Thoracic aorta endothelial cell (primary cell): ENCODE results near the gene TP53. TPM values are rescaled to one million over a fixed set of nuclear protein-coding genes. Genes with fewer than 3 reads are reported as not detected.

Experiments used
- total RNA-seq: library from RNA; depleted of rRNA; stranded (reverse); fragments of >200 nt; gene quantifications from 2 replicates; pipeline ENCODE4 v1.2.3, GENCODE V29; 2012

The TP53 gene
- total RNA-seq, result 84.7 and 89.0 TPM in 2 replicates

DNA sequence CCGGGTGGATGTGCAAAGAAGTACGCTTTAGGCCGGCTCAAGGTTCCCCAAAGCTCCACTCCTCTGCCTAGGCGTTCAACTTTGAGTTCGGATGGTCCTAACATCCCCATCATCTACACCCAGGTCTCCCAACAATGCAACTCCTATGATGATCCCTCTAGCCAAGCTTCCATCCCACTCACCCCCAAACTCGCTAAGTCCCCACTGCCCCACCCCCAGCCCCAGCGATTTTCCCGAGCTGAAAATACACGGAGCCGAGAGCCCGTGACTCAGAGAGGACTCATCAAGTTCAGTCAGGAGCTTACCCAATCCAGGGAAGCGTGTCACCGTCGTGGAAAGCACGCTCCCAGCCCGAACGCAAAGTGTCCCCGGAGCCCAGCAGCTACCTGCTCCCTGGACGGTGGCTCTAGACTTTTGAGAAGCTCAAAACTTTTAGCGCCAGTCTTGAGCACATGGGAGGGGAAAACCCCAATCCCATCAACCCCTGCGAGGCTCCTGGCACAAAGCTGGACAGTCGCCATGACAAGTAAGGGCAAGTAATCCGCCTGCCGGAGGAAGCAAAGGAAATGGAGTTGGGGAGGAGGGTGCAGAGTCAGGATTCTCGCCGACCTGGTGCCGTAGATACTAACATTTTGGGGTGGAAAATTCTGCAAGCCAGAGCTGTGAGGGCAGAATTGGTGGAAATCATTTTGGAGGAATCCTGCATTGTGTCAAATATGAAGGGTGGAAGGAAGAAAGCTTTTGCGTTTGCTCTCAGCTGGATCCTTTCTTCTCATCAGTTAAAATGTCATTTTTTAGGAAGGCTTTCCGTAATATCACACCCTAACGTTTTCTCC lies at the start of gene TP53:
TP53 (minus strand) TSS at position 419 of the 836 bp plus-strand sequence. CDS start 10,896 bp downstream, outside the sequence.

GRCh38 chr17:7716901-7717755 lies 29.8 kb upstream of the TP53 start, which contains the start of gene DNAH2:
Gene DNAH2 (plus strand): TSS chr17:7717744. CDS start chr17:7719735, 1,991 bp downstream.

GRCh38 chr17:7704601-7705268 lies 17.4 kb upstream of the TP53 start, which contains the start of gene EFNB3:
Gene EFNB3 (plus strand): TSS chr17:7705202. CDS start chr17:7705599, 397 bp downstream.

DNA sequence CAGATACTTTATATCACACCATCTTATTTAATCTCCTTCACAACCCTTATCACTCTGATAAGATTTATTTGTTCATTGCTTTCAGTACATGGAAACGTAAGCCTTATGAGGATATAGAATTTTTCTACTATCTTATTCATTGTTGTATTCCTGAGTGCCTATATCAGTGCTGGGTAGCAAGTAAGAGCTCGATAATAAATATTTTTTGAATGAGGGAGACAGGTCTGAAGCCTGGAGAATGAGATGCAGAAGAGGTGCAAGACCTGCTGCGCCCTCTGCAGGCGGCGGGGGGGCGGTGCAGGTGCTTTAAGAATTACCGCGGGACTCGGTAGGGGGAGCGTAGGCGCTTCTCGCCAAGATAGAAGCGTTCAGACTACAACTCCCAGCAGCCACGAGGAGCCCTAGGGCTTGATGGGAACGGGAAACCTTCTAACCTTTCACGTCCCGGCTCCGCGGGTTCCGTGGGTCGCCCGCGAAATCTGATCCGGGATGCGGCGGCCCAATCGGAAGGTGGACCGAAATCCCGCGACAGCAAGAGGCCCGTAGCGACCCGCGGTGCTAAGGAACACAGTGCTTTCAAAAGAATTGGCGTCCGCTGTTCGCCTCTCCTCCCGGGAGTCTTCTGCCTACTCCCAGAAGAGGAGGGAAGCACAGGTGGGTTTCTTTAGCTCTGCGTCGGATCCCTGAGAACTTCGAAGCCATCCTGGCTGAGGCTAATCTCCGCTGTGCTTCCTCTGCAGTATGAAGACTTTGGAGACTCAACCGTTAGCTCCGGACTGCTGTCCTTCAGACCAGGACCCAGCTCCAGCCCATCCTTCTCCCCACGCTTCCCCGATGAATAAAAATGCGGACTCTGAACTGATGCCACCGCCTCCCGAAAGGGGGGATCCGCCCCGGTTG lies 868 bp upstream of the TP53 start, which contains the start of gene WRAP53:
WRAP53 (plus strand) TSS at position 570 of the 900 bp plus-strand sequence; CDS start at position 742, 172 bp downstream.

DNA sequence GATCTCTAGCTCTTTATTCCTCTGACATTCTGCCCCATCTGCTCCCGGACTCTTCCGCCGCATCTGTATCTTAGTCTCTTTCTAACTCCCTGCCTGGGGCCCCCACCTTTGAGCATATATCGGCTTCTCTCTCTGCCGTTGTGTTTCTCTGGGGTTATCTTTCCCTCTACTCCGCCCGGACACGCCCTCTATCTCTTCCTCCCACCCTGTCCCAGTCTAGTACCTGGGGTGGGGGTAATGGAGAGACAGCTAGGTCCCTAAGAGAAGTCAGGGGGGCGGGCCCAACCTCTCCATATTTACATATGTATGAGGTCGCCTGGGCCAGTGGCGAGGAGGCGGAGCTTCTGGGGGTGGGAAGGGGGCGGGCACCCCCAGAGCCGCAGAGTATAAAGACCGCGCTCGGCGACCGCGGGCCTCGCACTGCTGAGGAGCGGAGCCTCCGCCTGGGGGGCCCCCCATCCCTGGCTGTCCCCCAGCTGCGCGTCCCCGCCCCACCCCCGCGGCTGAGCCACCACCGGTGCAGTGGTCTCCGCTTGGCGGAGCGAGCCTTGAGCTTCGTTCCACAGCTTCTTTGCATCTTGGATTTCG lies 36.7 kb downstream of the TP53 start, which contains the start of gene ATP1B2:
ATP1B2 (plus strand) TSS at position 418 of the 588 bp plus-strand sequence. CDS start 593 bp downstream, outside the sequence.

GRCh38 chr17:7629939-7630571 lies 57.2 kb downstream of the TP53 start, which contains the start of gene SHBG:
Gene SHBG (plus strand): TSS chr17:7630135. CDS start chr17:7630173, 38 bp downstream.

GRCh38 chr17:7627250-7628121 lies 59.8 kb downstream of the TP53 start, which contains the start of gene SAT2:
Gene SAT2 (minus strand): TSS chr17:7627821. CDS start chr17:7627635, 186 bp downstream.

Other genes with a start within 250 kb of the TP53 start
- gene FGF11, start 248.0 kb downstream of the TP53 start, total RNA-seq, result 0.22 and 0.27 TPM in 2 replicates
- 4.4 and 4.8 TPM in 2 replicates for gene CHRNB1, start 242.4 kb downstream of the TP53 start, total RNA-seq
- gene ZBTB4, start 207.9 kb downstream of the TP53 start, total RNA-seq, result 17.6 and 23.3 TPM in 2 replicates
- gene SLC35G6, start 206.0 kb downstream of the TP53 start, total RNA-seq, result not detected in 2 replicates
- 110 and 117 TPM in 2 replicates for gene POLR2A, start 203.1 kb downstream of the TP53 start, total RNA-seq
- gene TNFSF12, start 138.4 kb downstream of the TP53 start, total RNA-seq, result 12.5 and 12.6 TPM in 2 replicates
- 2.7 and 3.1 TPM in 2 replicates for gene TNFSF13, start 128.7 kb downstream of the TP53 start, total RNA-seq
- gene SENP3, start 125.6 kb downstream of the TP53 start, total RNA-seq, result 66.1 and 78.8 TPM in 2 replicates
- 5.5 and 5.8 TPM in 2 replicates for gene CD68, start 107.9 kb downstream of the TP53 start, total RNA-seq
- gene MPDU1, start 103.6 kb downstream of the TP53 start, total RNA-seq, result 103 and 144 TPM in 2 replicates
- not detected in 2 replicates for gene SOX15, start 97.4 kb downstream of the TP53 start, total RNA-seq
- gene FXR2, start 72.6 kb downstream of the TP53 start, total RNA-seq, result 30.5 and 33.8 TPM in 2 replicates
- 21.8 and 24.5 TPM in 2 replicates for gene SAT2, start 59.7 kb downstream of the TP53 start, total RNA-seq
- not detected in 2 replicates for gene SHBG, start 57.4 kb downstream of the TP53 start, total RNA-seq
- gene ATP1B2, start 36.6 kb downstream of the TP53 start, total RNA-seq, result not detected in 2 replicates
- gene WRAP53, start 987 bp upstream of the TP53 start, total RNA-seq, result 14.0 and 18.1 TPM in 2 replicates
- gene EFNB3, start 17.7 kb upstream of the TP53 start, total RNA-seq, result 0.36 and 0.53 TPM in 2 replicates
- 0.36 TPM in 1 of 2 replicates, not detected in the other for gene DNAH2, start 30.3 kb upstream of the TP53 start, total RNA-seq
- 5.3 and 8.9 TPM in 2 replicates for gene KDM6B, start 146.7 kb upstream of the TP53 start, total RNA-seq
- gene TMEM88, start 167.6 kb upstream of the TP53 start, total RNA-seq, result 6.5 and 32.5 TPM in 2 replicates
- gene NAA38, start 170.1 kb upstream of the TP53 start, total RNA-seq, result 53.8 and 65.8 TPM in 2 replicates
- gene CYB5D1, start 170.5 kb upstream of the TP53 start, total RNA-seq, result 10.1 and 13.9 TPM in 2 replicates
- 87.8 and 102 TPM in 2 replicates for gene CHD3, start 201.3 kb upstream of the TP53 start, total RNA-seq
- gene RNF227, start 228.8 kb upstream of the TP53 start, total RNA-seq, result 0.80 and 2.2 TPM in 2 replicates
- 0.72 and 1.2 TPM in 2 replicates for gene KCNAB3, start 242.4 kb upstream of the TP53 start, total RNA-seq
- gene TRAPPC1, start 244.5 kb upstream of the TP53 start, total RNA-seq, result 45.9 and 46.4 TPM in 2 replicates
- gene CNTROB, start 244.7 kb upstream of the TP53 start, total RNA-seq, result 21.4 and 28.9 TPM in 2 replicates